ENCODE measurements around the gene TSPO2. TPM values are rescaled to one million over a fixed set of nuclear protein-coding genes. Genes with fewer than 3 reads are reported as not detected.
"Not testable (repeated sequence)": the region's sequence is repeated elsewhere in the genome, so short reads cannot be mapped to it uniquely, and the experiment has no call there.

The TSPO2 gene
- total and polyA plus RNA-seq, 2 of the 13 experiments (the other 11 are each of a cell fraction or from before 2014, with no cell fraction given): 0.55 TPM; not detected in 1

DNA sequence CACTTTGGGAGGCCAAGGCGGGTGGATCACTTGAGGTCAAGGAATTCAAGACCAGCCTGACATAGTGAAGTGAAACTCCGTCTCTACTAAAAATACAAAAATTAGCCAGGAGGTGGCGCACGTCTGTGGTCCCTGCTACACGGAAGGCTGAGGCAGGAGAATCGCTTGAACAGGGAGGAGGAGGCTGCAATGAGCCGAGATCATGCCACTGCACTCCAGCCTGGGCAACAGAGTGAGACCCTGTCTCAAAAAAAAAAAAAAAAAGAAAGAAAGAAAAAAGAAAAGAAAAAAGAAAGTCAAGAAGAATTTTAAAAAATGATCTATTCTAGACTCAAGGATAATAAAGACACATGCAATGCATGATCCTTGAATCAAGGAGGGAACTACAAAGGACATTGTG, 36.0 kb upstream of the TSPO2 start (continued):
- TF ChIP-seq, protein P1, sequence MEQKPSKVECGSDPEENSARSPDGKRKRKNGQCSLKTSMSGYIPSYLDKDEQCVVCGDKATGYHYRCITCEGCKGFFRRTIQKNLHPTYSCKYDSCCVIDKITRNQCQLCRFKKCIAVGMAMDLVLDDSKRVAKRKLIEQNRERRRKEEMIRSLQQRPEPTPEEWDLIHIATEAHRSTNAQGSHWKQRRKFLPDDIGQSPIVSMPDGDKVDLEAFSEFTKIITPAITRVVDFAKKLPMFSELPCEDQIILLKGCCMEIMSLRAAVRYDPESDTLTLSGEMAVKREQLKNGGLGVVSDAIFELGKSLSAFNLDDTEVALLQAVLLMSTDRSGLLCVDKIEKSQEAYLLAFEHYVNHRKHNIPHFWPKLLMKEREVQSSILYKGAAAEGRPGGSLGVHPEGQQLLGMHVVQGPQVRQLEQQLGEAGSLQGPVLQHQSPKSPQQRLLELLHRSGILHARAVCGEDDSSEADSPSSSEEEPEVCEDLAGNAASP (CRISPR knock-in tag; IDR thresholded peaks at IDR 0.05; ENCODE audit: borderline replicate concordance): 0 out of 2 replicates have a peak, but pooled peaks have one; percentile 29
- TF ChIP-seq RXRB (CRISPR knock-in tag; IDR thresholded peaks at IDR 0.05; ENCODE audit: borderline replicate concordance): peak; percentile 40; the same call in 1 of the 2 replicates

DNA sequence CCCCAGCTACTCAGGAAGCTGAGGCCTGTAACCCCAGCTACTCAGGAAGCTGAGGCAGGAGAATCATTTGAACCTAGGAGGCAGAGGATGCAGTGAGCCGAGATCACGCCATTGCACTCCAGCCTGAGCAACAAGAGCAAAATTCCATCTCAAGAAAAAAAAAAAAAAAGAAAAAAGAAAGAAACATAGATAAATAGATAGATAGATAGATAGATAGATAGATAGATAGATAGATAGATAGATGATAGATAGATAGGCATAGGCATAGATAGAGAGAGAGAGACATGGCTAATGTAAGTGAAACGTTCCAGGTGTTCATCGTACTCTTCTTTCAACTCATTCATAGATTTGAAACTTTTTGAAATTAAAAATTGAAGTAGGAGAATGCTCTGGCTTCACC, 35.3 kb upstream of the TSPO2 start:
- in situ Hi-C loops (cut with HindIII; ENCODE audit: extremely low pct_ligation_motif_present, low pct_unique_long_range_greater_than_20kb); H3K27ac ChIP-seq (ENCODE audit: extremely low read length, insufficient read depth, low read length): not testable (repeated sequence)
- 58% methylated on average over 4 of the region's 4 CpGs for WGBS (ENCODE audit: low lambda C conversion rate)

DNA sequence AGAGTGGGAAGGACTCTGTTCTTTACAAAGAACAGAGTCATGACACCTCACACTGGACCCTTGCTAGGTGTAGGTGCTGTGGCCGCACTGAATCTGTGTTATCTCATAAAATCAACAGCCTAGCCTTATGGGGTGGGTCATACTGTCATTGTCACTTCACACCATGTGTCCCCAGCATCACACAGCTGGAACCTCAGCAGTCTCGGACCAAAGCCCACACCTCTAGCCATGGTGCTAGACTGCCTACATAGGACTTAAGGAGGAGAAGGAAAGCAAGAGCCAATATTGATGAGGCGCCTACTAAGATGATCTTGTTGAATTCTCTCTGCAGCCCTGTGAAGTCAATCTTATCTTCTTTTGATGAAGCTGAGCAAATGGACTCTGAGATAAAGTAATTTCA, 34.3 kb upstream of the TSPO2 start:
- peaks cover 46% of the 10 kb centered on the region for H3K4me1 ChIP-seq (ENCODE audit: insufficient read depth, low read length)
- no peak for DNase-seq (ENCODE audit: low spot score)
- H3K36me3 ChIP-seq (replicated peaks in 1 of 2; ENCODE audit: control insufficient read depth in 1 of 2, insufficient read depth in 2 of 2, low read length in 2 of 2): no peaks in the 10 kb centered on the region
- no peaks in the 10 kb centered on the region for H3K79me2 ChIP-seq (ENCODE audit: insufficient read depth, low read length)
- H3K27ac ChIP-seq (ENCODE audit: extremely low read length, insufficient read depth, low read length): no peak overlapping the region
- H3K9ac ChIP-seq (ENCODE audit: insufficient read depth, low read depth, low read length): no peak overlapping the region
- ChIA-PET POLR2A (interaction anchor here (1.7 kb wide), 1 partner anchor 58 kb away, joined by 4 read pairs; no protein-coding TSS in a partner anchor), CTCF (ENCODE audit: low intra/inter-chr PET ratio, low total read pairs) (interaction anchor here (2.9 kb wide), 1 partner anchor 58 kb away, joined by 41 read pairs; no protein-coding TSS in a partner anchor)
- no TSS peak for BruUV-seq (replicated peaks)
- FAIRE-seq: no peak
- peak; percentile 21 for ATAC-seq
- no peak overlapping the region for H3K4me2 ChIP-seq (ENCODE audit: low read depth, low read length)
- in situ Hi-C loops (cut with HindIII; ENCODE audit: extremely low pct_ligation_motif_present, low pct_unique_long_range_greater_than_20kb): no loop called here
- intact Hi-C loops (cut with micrococcal nuclease; ENCODE audit: unreplicated experiment): no loop called here
- H3K9me3 ChIP-seq (ENCODE audit: low read length): no peaks in the 10 kb centered on the region
- WGBS (ENCODE audit: low lambda C conversion rate): 33% methylated on average over 3 of the region's 3 CpGs
- no peak overlapping the region for H2AFZ ChIP-seq (ENCODE audit: low read length)
- H4K20me1 ChIP-seq (ENCODE audit: insufficient read depth, low read length): no peaks in the 10 kb centered on the region
- H3K4me3 ChIP-seq (replicated peaks in 1 of 3; ENCODE audit: insufficient read depth in 1 of 3, low read depth in 2 of 3, low read length in 3 of 3): no peak overlapping the region
- no peaks in the 10 kb centered on the region; a peak in 1 of 5 replicates for H3K27me3 ChIP-seq (ENCODE audit: control insufficient read depth in 1 of 2, insufficient read depth in 2 of 2, low read length in 2 of 2)
- TF ChIP-seq HMG20B (CRISPR knock-in tag; conservative IDR thresholded peaks at IDR 0.05) (no peak), RAD21 (CRISPR knock-in tag; IDR thresholded peaks at IDR 0.05) (no peak), ZNF674 (CRISPR knock-in tag; IDR thresholded peaks at IDR 0.05; ENCODE audit: low read depth) (no peak), PAWR (CRISPR knock-in tag; IDR thresholded peaks at IDR 0.05; ENCODE audit: borderline replicate concordance) (no peak), FLYWCH1 (CRISPR knock-in tag; IDR thresholded peaks at IDR 0.05) (no peak), TCF7L2 (IDR thresholded peaks at IDR 0.05; ENCODE audit: low read depth, low read length) (no peak), STAT5B (CRISPR knock-in tag; IDR thresholded peaks at IDR 0.05) (no peak), TCF12 (IDR thresholded peaks at IDR 0.05) (no peak), TCF12 (CRISPR knock-in tag; IDR thresholded peaks at IDR 0.05) (no peak), ZFP1 (CRISPR knock-in tag; IDR thresholded peaks at IDR 0.05) (no peak), SUZ12 (IDR thresholded peaks at IDR 0.05; ENCODE audit: low read depth, low read length) (no peak), HNRNPUL1 (IDR thresholded peaks at IDR 0.05; ENCODE audit: low read depth, low read length) (no peak)
- TF ChIP-seq, protein P2, sequence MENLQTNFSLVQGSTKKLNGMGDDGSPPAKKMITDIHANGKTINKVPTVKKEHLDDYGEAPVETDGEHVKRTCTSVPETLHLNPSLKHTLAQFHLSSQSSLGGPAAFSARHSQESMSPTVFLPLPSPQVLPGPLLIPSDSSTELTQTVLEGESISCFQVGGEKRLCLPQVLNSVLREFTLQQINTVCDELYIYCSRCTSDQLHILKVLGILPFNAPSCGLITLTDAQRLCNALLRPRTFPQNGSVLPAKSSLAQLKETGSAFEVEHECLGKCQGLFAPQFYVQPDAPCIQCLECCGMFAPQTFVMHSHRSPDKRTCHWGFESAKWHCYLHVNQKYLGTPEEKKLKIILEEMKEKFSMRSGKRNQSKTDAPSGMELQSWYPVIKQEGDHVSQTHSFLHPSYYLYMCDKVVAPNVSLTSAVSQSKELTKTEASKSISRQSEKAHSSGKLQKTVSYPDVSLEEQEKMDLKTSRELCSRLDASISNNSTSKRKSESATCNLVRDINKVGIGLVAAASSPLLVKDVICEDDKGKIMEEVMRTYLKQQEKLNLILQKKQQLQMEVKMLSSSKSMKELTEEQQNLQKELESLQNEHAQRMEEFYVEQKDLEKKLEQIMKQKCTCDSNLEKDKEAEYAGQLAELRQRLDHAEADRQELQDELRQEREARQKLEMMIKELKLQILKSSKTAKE (CRISPR knock-in tag; IDR thresholded peaks at IDR 0.05; ENCODE audit: borderline replicate concordance): no peak

More for the DNA sequence above, 35.3 kb upstream of the TSPO2 start:
- FAIRE-seq; H2AFZ ChIP-seq (ENCODE audit: low read length); H3K27me3 ChIP-seq (ENCODE audit: control insufficient read depth in 1 of 2, insufficient read depth in 2 of 2, low read length in 2 of 2); H3K9ac ChIP-seq (ENCODE audit: insufficient read depth, low read depth, low read length); H4K20me1 ChIP-seq (ENCODE audit: insufficient read depth, low read length); ATAC-seq; H3K9me3 ChIP-seq (ENCODE audit: low read length); DNase-seq (ENCODE audit: low spot score); POLR2A ChIA-PET; H3K4me3 ChIP-seq (replicated peaks in 1 of 3; ENCODE audit: insufficient read depth in 1 of 3, low read depth in 2 of 3, low read length in 3 of 3); H3K79me2 ChIP-seq (ENCODE audit: insufficient read depth, low read length); H3K36me3 ChIP-seq (replicated peaks in 1 of 2; ENCODE audit: control insufficient read depth in 1 of 2, insufficient read depth in 2 of 2, low read length in 2 of 2); H3K4me2 ChIP-seq (ENCODE audit: low read depth, low read length); BruUV-seq (replicated peaks): not testable (repeated sequence)
- peaks cover 42% of the 10 kb centered on the region for H3K4me1 ChIP-seq (ENCODE audit: insufficient read depth, low read length)
- CTCF ChIA-PET (ENCODE audit: low intra/inter-chr PET ratio, low total read pairs): interaction anchor here (1.2 to 2.9 kb wide), 5 partner anchors 15 to 112 kb away, joined by 4 to 41 read pairs (median 5); no protein-coding TSS in a partner anchor
- intact Hi-C loops (cut with micrococcal nuclease; ENCODE audit: unreplicated experiment): loop anchor here (1.0 kb wide), 2 partner anchors 20 to 60 kb away; no protein-coding TSS in a partner anchor

Measured in HepG2 (cell line).